NCI-H345 treated with DMSO at 0.1 percent for 48 hours (cell line): ENCODE data around the gene LYST.
"Not testable (repeated sequence)": the region's sequence is repeated elsewhere in the genome, so short reads cannot be mapped to it uniquely, and the experiment has no call there.

Experiments
- DNase-seq: peaks from one replicate; lab custom pipeline; 2025; ENCODE audit not compliant: unreplicated experiment; lab: John Stamatoyannopoulos, UW

LYST gene

DNA sequence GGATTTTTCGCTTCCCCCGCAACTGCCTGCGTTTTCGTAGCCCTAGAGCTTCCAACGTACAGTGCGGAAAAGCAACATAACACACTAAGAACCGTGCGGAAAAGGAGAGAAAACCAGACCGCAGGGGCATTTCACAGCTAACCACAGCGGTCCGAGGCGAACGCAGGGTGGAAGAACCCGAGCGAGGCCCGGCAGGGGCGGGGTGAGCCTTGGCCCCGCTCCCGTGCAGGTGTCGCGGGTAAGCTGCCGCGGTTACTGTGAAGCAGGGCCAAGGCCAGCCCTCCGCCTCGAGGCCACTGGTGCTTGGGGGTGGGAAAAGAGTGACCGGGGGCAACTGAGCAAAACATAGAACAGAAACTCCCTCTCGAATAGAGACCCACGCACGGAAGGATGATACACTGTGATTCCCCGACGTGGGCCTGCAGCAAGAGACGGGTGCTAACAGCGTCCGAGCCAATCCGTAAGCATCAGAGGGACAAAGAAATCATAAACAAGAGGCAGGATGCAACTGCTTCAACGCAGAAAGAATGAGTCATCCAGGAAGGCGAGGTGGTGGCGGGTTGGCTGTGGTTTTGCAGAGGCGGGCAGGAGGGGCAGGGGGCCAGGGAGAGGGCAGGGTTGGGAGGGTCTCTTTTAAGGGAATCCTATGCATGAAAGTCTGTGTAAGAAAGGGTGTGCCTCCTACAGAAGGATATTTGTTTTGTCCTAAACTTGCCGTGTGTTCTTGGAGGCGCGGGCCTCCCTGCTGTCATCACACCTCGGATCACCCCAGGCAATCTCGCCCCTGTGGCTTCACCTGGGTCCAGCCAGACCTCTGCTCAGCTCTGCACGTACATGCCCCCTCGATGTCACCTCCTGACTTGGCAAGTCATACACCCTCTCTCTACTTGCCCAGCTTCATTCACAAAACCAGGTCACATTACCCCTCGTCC is 224.4 kb downstream of the LYST start:
- no peak for DNase-seq

DNA sequence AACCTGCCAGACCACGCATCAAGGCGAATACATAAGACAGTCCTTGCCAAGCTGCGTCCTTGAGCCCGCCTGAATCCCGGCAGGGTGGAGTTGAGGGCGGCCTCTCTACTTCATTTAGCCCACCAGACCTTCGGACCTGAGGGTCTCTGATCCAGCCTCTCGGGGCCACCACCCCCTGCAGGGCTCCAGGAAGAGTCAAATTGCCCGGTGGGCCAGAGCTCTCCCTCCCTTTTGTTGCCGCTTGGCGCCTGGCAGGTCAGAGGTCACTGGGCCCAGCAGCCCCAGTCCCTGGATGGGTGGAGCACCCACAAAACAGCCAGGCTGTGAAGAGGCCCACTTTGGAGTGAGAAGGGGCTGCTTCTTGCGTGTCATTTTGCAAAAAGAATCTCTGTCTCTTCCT is 226.1 kb downstream of the LYST start:
- no peak for DNase-seq

DNA sequence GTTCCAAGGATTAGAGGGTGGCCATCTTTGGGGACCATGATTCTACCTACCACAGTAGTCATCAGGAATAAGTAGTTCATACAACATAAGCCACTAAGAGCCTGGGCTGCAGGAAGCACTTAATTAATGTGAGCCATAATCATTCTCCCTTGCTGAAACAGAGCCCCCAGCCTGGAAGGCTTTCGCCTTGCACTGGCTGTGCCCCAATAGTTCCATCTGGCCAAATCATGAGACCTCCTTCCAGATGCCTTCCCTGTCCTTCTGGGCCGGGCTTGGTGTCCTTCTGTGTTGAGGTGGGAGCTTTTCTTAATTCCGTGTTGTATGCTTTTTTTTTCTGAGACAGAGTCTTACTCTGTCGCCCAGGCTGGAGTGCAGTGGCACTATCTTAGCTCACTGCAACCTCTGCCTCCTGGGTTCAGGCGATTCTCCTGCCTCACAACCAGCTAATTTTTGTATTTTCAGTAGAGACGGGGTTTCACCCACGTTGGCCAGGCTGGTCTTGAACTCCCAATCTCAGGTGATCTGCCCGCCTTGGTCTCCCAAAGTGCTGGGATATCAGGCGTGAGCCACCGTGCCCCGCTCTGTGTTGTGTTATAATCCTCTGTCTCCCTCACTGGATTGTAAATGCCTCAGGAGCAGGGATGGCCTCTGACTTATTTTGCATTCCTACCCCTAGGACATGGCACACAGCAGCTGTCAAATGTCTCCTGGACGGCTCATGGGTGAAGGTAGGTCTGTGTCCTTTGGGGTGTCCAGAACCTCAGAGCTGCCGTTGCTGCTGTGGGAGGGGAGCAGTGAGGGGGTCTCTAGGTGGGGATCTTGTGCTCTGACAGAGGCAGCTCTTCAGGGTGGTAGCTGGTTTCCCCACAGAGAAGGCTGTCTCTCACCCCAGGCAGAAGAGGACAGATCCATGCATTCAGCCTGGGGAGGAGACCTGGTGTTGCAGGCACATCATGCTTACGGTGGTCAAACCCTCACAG is 227.2 kb downstream of the LYST start:
- DNase-seq, result no peak

DNA sequence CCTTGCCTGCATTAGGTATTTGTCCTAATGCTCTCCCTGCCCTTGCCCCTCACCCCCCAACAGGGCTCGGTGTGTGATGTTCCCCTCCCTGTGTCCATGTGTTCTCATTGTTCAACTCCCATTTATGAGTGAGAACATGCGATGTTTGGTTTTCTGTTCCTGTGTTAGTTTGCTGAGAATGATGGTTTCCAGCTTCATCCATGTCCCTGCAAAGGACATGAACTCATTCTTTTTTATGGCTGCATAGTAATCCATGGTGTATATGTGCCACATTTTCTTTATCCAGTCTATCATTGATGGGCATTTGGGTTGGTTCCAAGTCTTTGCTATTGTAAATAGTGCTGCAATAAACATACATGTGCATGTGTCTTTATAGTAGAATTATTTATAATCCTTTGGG is 228.1 kb downstream of the LYST start:
- DNase-seq, result not testable (repeated sequence)

DNA sequence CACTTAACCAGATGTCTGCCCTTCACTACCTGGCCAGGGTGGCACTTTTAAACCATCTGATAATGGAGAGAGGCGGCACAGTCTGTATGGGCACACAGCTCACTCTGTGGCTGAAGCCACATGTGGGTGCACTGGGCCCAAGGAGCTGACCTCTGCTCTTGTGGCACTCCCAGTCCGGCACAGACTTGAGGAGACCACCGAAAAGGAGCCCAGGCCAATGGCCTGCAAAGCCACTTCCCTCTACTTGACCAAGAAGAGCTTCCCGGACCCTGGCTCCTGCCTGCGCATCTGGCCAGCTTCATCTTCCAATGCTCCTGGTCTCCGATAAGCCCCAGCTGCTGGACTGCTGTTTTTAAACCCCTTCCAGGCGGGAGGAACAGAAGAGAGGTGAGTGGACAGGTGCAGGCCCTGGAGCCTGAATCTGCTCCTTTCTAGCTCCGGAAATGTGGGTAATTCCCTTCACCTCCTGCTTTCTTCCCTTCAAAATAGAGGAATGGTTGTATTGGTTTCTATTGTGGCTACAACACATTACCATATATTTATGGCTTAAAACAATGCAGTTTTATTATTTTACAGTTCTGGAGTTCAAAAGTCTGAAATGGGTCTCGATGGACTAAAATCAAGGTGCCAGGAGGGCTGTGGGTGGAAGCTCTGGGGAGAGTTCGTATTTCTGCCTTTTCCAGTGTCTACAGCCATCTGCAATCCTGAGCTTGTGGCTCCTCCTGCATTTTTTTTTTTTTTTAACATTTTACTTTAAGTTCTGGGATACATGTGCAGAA is 228.8 kb downstream of the LYST start:
- DNase-seq, result no peak

DNA sequence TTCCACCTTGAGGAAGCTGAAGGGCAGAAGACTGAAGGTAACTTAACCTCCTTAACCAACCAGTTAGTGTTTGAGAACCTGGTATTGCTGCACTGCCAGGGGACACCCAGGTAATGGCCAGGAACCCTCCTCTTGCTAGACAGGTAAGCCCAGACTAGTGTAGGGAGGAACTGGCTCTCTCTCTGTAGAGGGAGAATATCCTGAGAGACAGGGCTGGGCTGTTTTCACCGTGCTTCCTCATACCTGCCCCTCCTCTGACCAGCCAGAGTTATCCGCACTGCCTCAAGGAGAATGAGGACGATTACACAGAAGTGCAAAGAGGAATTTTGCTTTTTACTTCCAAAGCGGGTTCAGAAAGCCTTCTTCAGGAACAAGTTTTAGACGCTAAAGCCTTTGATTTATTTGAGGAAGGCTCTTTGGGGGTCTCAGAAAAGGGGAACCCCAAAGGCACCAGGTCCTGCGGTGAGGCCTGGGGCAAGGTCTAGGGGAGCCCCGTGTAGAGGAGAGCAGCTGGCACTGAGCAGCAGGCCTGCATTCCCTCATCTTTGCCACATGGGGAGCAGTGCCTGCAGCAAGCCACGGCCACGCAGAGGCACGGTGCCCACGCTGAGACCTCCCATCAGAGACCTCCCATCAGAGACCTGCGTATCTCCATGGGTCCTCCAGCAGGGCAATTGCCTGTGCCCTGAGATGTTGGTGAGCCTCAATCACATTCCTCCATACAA is 230.6 kb downstream of the LYST start:
- no peak for DNase-seq

DNA sequence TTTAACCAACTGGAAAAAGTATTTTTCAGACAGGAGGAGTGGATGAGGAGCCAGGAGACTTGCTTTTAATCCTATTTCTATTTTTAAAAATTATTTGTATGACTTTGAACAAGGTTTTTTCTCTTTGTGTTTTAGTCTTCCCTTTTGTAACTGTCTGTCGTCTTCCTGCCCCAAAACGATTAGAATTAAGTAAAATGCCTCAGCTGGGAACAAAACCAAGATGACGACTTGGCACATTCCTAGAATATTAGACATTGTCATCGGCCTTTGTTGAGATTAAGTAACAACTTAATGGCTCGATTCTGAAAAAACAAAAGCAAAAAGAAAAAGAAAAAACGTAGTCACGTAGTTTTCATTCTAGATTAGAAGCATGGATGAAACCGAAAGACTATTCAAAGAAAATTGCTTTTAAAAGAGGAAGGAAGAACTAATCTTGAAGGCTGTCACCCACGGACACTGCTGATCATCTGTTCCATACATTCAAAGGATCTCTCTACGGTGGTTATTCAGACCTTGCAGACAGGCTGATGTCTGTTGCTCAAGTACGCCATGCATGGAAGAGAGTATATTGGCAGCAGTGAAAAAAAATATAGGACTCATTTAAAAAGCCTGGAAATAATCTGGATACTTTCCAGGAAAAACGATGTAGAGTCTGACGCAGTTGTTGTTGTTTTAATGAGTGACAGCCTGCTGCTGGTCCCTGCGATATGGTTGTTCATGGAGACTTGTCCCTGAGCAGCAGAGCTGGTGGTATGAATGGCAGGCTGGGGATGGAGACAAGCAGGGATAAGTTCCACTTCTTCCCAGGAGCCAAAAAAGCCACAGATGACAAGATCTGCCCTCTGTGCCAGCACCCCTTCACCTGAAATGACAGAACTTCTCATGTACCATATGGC is 234.0 kb downstream of the LYST start:
- no peak for DNase-seq

DNA sequence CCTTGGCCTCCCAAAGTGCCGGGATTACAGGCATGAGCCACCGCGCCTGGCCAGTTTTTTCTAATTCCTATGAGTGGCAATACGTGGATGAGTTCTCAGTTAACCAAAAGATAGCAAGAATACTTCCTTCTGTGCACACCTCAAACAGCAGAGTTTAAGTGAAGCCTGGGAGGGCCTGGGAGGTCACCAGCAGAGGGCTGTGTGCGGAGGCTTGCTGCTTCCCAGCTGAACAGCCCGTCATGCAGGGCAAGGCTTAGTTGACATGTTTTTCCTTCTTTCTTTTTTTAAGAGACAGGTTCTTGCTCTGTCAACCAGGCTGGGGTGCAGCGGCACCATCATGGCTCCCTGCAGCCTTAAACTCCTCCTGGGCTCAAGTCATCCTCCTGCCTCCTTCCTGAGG is 234.9 kb downstream of the LYST start:
- no peak for DNase-seq

DNA sequence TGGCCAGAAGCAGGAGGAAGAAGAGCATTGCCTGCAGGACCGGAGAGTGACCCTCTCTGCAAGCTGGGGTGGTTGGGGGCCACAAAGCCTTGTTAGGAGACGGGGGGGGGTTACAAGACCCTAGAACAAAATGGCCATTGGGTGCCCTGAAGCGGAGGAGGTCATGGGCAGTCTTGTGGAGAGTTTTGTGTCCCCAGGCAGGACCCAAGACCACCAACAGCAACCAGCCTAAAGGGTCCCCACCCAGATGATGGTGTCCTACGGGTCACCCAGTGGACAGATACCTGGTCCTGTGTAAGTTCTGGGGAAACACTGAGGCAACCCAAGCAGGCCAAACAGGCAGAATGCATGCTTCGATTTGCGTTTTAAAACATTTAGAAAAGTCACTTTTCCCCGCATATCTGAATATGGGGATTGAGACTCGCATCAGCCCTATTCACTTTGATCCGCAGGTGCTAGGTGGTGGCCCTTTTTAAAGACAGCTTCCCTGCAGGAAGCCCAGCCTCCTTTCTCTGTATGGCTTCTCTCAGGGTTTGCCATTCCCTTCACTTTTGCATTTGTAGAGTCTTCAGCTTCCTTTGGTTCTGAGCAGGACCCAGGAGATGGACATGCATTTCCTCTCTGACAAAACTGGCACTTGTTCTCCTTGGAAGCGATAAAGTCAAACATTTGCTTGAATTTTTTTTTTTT is 238.2 kb downstream of the LYST start:
- DNase-seq, result no peak

DNA sequence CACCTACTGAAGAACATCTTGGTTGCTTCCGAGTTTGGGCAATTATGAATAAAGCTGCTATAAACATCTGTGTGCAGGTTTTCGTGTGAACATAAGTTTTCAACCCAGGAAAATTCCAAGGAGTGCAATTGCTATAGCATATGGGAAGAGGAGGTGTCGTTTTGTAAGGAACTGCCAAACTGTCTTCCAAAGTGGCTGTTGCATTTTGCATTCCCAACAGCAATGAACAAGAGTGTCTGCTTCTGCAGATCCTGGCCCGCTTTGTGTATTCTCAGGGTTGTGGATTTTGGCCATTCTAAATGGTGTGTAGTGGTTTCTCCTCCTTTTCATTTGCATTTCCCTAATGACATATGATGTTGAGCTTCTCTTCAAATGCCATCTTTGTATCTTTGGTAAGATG is 240.9 kb downstream of the LYST start:
- no peak for DNase-seq

DNA sequence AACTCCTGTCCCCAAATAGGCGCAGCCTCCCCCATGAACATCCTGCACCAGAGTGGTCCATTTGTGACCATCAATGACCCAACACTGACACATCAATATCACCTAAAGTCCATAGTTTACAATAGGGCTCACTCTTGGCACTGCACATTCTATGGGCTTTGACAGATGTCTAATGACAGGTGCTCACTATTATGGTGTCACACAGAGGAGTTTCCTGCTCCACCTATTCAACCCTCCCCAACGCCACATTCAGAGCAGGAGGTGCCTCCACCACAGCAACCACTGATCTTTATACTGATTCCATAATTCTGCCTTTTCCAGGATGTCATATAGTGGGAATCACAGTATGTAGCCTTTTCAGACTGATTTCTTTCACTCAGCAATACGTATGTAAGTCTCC is 241.4 kb downstream of the LYST start:
- no peak for DNase-seq

DNA sequence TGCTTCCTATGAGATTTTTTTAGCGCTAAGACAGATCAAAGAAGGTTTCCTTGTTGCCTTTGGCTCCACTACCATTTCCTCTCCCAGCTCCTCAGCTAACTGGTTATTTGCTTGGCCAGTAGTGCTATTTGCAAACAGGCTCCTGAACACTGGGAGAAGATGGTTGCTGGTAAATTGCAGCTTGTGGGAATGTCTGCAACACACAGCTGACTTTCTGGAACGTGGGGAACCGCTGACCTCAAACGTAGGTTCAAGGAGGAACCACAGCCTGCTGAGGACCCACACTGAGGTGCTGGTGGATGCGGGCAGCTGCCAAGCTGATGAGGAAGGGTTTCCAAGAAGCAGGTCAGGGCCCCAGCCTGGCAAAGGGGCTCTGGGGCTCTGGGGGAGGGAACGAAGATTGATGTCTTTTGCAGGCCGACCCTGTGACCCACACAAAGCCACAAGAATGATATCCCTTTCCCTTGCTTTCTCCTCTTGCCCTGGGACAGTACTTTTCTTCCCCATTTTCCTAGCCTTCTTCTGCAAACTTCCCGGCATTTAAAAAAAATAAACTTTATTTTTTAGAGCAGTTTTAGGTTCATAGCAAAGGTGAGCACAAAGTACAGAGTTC is 241.9 kb downstream of the LYST start:
- no peak for DNase-seq

DNA sequence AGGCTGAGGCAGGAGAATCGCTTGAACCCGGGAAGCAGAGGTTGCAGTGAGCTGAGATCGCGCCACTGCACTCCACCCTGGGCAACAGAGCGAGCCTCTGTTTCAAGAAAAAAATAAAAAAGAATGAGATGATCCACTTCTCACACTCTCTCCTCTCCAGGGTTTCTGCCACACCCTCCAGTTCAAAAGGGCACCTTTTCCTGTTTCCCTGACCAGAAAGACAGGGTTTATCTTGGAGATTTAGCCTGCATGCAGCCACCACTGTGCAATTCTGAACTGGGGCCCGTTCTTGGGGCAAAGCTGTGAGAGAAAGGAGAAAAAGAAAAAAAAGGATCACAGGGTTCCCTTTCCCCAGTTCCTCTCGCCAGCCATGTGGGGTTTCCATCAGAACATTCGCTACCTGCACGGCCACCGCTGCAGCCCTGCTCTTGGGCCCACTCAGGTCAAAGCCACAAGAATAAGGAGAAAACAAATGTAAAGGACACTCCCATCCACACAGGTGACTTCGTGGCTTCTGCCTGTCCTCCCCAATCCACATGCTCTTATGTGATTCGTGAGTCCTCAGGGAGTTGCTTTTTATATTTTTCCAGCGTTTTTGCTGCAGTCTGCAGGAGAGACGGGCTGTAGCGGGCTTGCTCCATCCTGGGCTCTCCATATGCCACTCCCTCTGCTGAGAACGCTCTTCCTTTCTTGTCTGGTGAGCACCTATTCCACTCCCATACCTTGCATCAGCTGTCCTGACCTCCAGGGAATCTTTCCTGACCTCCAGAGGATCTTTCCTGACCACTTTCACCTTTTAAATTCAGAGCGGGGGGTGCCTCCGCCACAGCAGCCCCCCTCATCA is 243.5 kb downstream of the LYST start:
- DNase-seq, result no peak

DNA sequence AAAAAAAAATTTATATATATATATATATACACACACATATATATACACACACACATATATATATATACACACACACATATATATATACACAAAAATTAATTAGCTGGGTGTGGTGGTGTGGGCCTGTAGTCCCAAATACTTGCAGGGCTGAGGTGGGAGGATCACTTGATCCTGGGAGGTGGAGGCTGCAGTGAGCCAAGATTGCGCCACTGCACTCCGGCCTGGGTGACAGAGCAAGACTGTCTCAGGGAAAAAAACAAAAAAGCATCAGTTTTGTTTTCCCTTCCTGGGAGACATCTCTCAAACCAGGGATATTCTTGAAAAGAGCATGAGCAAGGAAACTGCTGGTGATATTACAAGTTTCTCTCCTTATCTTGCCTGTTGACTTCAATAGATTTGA is 247.6 kb downstream of the LYST start:
- not testable (repeated sequence) for DNase-seq

DNA sequence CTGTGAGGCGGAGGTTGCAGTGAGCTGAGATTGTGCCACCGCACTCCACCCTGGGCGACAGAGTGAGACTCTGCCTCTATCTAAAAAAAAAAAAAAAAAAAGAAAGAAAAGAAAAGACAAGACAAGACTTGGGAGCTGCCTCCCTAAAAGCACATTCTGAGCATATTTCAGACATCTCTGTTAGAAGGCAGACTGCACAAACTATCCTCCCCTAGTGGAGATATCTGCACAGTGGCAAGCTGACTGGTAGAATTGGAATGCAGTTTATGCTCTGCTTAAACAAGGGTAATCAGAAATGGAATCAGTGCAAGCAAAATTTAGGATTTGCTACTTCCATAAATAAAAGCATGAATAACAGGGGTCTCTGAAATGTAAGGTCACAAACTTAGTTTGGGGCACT is 248.9 kb downstream of the LYST start:
- no peak for DNase-seq

DNA sequence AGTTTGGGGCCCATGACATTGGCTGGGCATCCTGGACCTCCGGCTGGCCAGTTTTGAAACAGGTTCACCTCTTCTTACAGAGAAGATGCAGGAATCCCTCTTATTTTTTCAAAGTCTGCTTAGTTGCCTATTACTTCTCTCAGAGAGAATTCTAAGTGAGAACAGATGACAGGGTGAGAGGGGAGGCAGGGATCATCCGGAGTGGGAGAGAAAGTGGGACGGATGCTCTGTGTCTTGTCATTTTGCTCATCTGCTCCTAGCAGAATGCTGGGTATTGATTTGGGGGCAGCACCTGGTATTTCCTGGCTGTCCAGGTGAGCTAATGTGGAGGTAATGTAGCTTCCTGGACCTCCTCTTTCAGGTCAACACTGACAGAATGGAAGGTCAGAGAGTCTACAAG is 249.6 kb downstream of the LYST start:
- DNase-seq, result no peak

DNA sequence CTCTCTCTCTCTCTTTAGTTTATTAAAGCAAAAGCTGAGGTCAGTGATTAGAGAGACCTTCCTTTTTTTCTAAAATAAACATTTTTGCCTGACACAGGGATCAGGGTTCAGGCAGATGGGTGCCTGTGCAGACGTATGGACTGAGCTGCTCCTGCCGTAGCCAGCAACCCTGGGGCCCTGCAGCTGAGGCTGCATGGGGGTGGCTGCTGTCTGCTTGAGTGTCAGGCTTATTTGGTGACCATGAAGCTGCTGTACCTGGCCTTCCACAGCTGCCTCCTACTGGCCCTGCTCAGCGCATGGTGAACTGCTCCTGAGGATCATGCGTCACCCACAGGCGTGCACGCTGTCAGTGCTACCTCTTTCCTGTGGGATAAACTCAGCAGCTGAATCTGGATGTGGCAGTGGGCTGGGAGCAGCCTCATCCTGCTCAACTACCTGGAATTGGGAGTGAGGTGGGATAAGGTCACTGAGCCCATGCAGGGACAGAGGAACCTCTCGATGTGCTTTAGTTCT is 252.2 kb downstream of the LYST start:
- DNase-seq, result no peak
